GM12878 (cell line): ENCODE data around the gene COL5A1. TPM values are rescaled to one million over a fixed set of nuclear protein-coding genes. Genes with fewer than 3 reads are reported as not detected.

Experiments
- ATAC-seq: fragments of 200-7000 bp; cut with Tn5 transposase; 3 replicates; pipeline ENCODE4 v1.9.1; 2020; ENCODE audit warnings: mild to moderate bottlenecking, moderate library complexity
- BruUV-seq: library from RNA; stranded (reverse); fragments of 400-500 nt; replicated peaks from 2 replicates; lab custom pipeline; 2021; lab: Mats Ljungman, UMichigan
- CTCF ChIA-PET: fragments of 300-600 bp; sonication (Branson Sonifier 250); formaldehyde crosslinking; extraction: SDS; loops from one replicate; lab custom pipeline; 2021; ENCODE audit warnings: inconsistent platforms; lab: Yijun Ruan, JAX
- POLR2A ChIA-PET: fragments of 350-600 bp; formaldehyde crosslinking; extraction: SDS; loops from one replicate; lab custom pipeline; 2021; ENCODE audit warnings: inconsistent platforms; lab: Charles Lee
- RAD21 ChIA-PET: fragments of 300-600 bp; sonication (Branson Sonifier 250); formaldehyde crosslinking; loops from one replicate; lab custom pipeline; 2023; ENCODE audit warnings: antibody characterized with exemption; ENCODE audit not compliant: unreplicated experiment; lab: Charles Lee
- SMC1A ChIA-PET: fragments of 300-600 bp; sonication (Branson Sonifier 250); formaldehyde crosslinking; loops from one replicate; lab custom pipeline; 2023; ENCODE audit not compliant: unreplicated experiment, uncharacterized antibody; lab: Charles Lee
- DNase-seq: peaks from one replicate; pipeline ENCODE4 v3.0.0-alpha.2; 2011; ENCODE audit warnings: low read depth, low spot score
- FAIRE-seq: peaks from 3 replicates; lab custom pipeline; 2011; peaks lifted over from hg19 to GRCh38; lab: Jason Lieb, UNC
- H2AFZ ChIP-seq: 2 replicates; pipeline ENCODE4 v1.6.0; 2011; ENCODE audit warnings: low read depth, low read length, control low read depth; ENCODE audit not compliant: control insufficient read depth
- H3K27ac ChIP-seq: 2 replicates; pipeline ENCODE4 v1.5.1; 2011; ENCODE audit warnings: control low read depth; ENCODE audit not compliant: control insufficient read depth, insufficient read depth
- H3K27me3 ChIP-seq, 2 experiments: replicated peaks in 1 of 2; 2 replicates each; pipeline versions ENCODE4 v1.6.0 to v1.6.1; 2011; ENCODE audit warnings: low read length in 1 of 2; ENCODE audit not compliant: control insufficient read depth in 2 of 2, insufficient read depth in 2 of 2
- H3K36me3 ChIP-seq, 2 experiments: 2 replicates each; pipeline ENCODE4 v1.5.1; 2011; ENCODE audit warnings: low read length in 1 of 2; ENCODE audit not compliant: control insufficient read depth in 2 of 2, insufficient read depth in 2 of 2
- H3K4me1 ChIP-seq: 2 replicates; pipeline ENCODE4 v1.6.1; 2011; ENCODE audit warnings: mild to moderate bottlenecking, low read length, moderate library complexity, mixed read lengths; ENCODE audit not compliant: control insufficient read depth, insufficient read depth
- H3K4me2 ChIP-seq: 2 replicates; pipeline ENCODE4 v1.6.0; 2011; ENCODE audit warnings: control low read depth; ENCODE audit not compliant: control insufficient read depth, insufficient read depth
- H3K4me3 ChIP-seq: fragments of 200-600 bp; sonication (generic); 2 replicates; pipeline ENCODE4 v1.5.1; 2016
- H3K79me2 ChIP-seq: 2 replicates; pipeline ENCODE4 v1.6.0; 2011; ENCODE audit warnings: low read length; ENCODE audit not compliant: control insufficient read depth, insufficient read depth
- H3K9ac ChIP-seq: 2 replicates; pipeline ENCODE4 v1.8.0; 2011; ENCODE audit warnings: low read length, control low read depth, mixed read lengths; ENCODE audit not compliant: control insufficient read depth, insufficient read depth
- H3K9me3 ChIP-seq: replicated peaks from 3 replicates; pipeline ENCODE4 v1.5.1; 2011; ENCODE audit warnings: mild to moderate bottlenecking, low read length; ENCODE audit not compliant: control insufficient read depth, insufficient read depth
- H4K20me1 ChIP-seq: 2 replicates; pipeline ENCODE4 v1.6.0; 2011; ENCODE audit not compliant: control insufficient read depth, insufficient read depth
- EP300 ChIP-seq, 2 experiments: fragments of 150-350 bp in 1 of 2; IDR thresholded peaks; 2 replicates each; pipeline ENCODE4 v1.6.1; 2011 to 2012; ENCODE audit warnings: low read depth in 2 of 2, low read length in 2 of 2, borderline replicate concordance in 1 of 2, improper control_type of control experiment in 1 of 2, inconsistent platforms in 1 of 2; ENCODE audit not compliant: control insufficient read depth in 1 of 2
- FOS ChIP-seq: IDR thresholded peaks from 3 replicates; pipeline ENCODE4 v1.6.1; 2011; ENCODE audit warnings: borderline replicate concordance; ENCODE audit not compliant: insufficient read length; ENCODE audit errors: extremely low read depth
- GATAD2B ChIP-seq: fragments of 450-650 bp; conservative IDR thresholded peaks from 2 replicates; pipeline ENCODE4 v1.6.1; 2017; ENCODE audit warnings: low read depth, mild to moderate bottlenecking, moderate library complexity
- MTA2 ChIP-seq: fragments of 450-650 bp; IDR thresholded peaks from 2 replicates; pipeline ENCODE4 v1.6.1; 2016; ENCODE audit warnings: low read depth, mild to moderate bottlenecking, moderate library complexity
- MYB ChIP-seq: fragments of 150-350 bp; IDR thresholded peaks from 2 replicates; pipeline ENCODE4 v1.6.1; 2014; ENCODE audit warnings: mild to moderate bottlenecking, low read depth, low read length, borderline replicate concordance
- POLR2AphosphoS2 ChIP-seq: IDR thresholded peaks from 2 replicates; pipeline ENCODE4 v1.6.1; 2011; ENCODE audit warnings: low read depth, mild to moderate bottlenecking, low read length, improper control_type of control experiment, moderate library complexity
- POU2F2 ChIP-seq: IDR thresholded peaks from 3 replicates; pipeline ENCODE4 v1.6.1; 2011; ENCODE audit warnings: low read depth, mild to moderate bottlenecking, low read length, borderline replicate concordance
- RAD21 ChIP-seq: IDR thresholded peaks from 2 replicates; pipeline ENCODE4 v1.6.1; 2011; ENCODE audit warnings: mild to moderate bottlenecking, low read depth, low read length, moderate library complexity; ENCODE audit not compliant: insufficient read depth
- TAF1 ChIP-seq: IDR thresholded peaks from 2 replicates; pipeline ENCODE4 v1.6.1; 2011; ENCODE audit warnings: mild to moderate bottlenecking, low read depth, low read length, borderline replicate concordance
- ZNF274 ChIP-seq: IDR thresholded peaks from one replicate; pipeline ENCODE4 v1.8.0; 2011; ENCODE audit not compliant: insufficient read length, insufficient read depth
- WGBS: methylation state at CpG from one replicate; pipeline ENCODE4 v1.1.6; 2016; ENCODE audit warnings: low lambda C conversion rate; ENCODE audit not compliant: insufficient replicate concordance, insufficient coverage; ENCODE audit errors: missing lambda C conversion rate; 5-methylcytosine and 5-hydroxymethylcytosine counted together
- in situ Hi-C: fragments of 300-500 bp; cut with MboI; formaldehyde crosslinking; loops from 9 replicates; pipeline ENCODE4 v1.14.3; 2018; ENCODE audit warnings: mixed read lengths
- intact Hi-C: fragments of 100-400 bp; cut with micrococcal nuclease; formaldehyde crosslinking; loops from one replicate; pipeline ENCODE4 v1.14.2; 2022; ENCODE audit not compliant: unreplicated experiment
- polyA plus RNA-seq, 11 experiments: library from polyadenylated mRNA; depleted of rRNA in 4 of 11; unstranded in 6 of 11; stranded (reverse) in 5 of 11; fragments of >200 nt; fragmentation: Nextera tagmentation in 4 of 11; fragmentation: Illumina TruSeq in 1 of 11; extraction: Ambion mirVana in 4 of 11; extraction: Trizol in 1 of 11; gene quantifications; 1 replicate in 1 of 11; 2 replicates in 10 of 11; pipeline versions ENCODE4 v1.2.1 to v1.2.3, GENCODE V29; 2011 to 2016; ENCODE audit warnings: inconsistent platforms in 2 of 11, missing spikeins in 2 of 11, low read depth in 1 of 11
- total RNA-seq, 4 experiments: library from RNA; depleted of rRNA in 3 of 4; stranded (reverse); fragments of >200 nt in 3 of 4; fragmentation: Illumina TruSeq in 1 of 4; extraction: Trizol in 1 of 4; gene quantifications; 2 replicates each; pipeline versions ENCODE4 v1.2.1 to v1.2.3, GENCODE V29; 2013 to 2021
- TF ChIP-seq, protein P1 (sequence below): fragments of 450-650 bp; IDR thresholded peaks from 2 replicates; pipeline ENCODE4 v1.6.1; 2017; ENCODE audit warnings: low read depth, mild to moderate bottlenecking, moderate library complexity

Gene COL5A1
- total and polyA plus RNA-seq, 10 of the 15 experiments (the other 5 are each of a cell fraction or from before 2014, with no cell fraction given), result under 0.01 to 0.15 (median 0.13) TPM; not detected in 4

DNA sequence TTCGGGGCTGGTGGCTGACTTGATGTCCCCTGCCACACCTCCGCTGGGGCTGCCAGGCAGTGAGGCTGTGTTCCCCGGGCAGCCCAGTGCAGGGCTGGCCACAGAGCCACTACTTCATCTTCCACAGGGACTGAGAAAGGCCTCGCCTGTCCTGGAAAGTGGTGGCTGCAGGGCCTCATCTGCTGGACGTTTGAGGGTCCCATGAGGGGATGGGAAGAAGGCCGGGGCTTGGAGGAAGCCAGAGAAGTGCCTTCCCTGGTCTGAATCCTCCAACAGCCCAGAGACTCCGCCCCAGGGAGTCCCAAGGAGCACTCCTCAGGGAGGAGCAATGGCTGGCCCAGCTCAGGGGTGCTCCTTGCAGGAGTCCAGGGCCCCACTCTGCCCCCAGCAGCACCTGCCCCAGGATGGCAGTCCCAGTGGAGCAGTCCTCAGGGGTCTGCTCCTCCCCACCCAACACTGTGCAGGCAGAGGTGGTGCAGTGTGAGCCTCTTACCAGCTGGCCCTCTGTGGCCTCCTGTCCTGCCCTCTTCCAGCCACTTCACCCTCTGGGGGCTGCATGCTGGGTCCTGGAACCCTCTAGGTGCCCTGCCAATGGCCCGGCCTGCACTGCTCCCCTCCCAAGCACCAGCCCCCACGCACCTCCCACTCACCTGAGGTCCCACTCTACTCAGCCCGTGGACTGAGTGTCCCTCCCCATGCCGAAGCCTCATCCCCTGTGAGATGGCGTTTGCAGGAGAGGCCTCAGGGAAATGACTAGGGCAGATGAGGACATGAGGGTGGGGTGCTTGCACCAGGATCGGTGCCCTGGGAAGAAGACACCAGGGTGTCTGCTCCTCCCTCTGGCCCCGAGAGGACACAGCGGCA lies 47.3 kb upstream of the COL5A1 start:
- Histone ChIP-seq H3K4me1 (no peaks in the 10 kb centered on the region), H3K79me2 (no peaks in the 10 kb centered on the region), H3K27me3 (no peaks in the 10 kb centered on the region; a peak in 1 of 4 replicates), H4K20me1 (no peaks in the 10 kb centered on the region), H3K36me3 (no peaks in the 10 kb centered on the region), H2AFZ (no peak overlapping the region), H3K27ac (no peak overlapping the region), H3K4me3 (no peak overlapping the region), H3K9me3 (no peaks in the 10 kb centered on the region), H3K9ac (no peak overlapping the region), H3K4me2 (no peak overlapping the region)
- DNase-seq (no peak), ATAC-seq (no peak), FAIRE-seq (no peak)
- SMC1A ChIA-PET, result no interaction called here
- intact Hi-C loops (no loop called here), in situ Hi-C loops (no loop called here)
- TF ChIP-seq EP300 (IDR thresholded peaks at IDR 0.05; ENCODE audit: borderline replicate concordance in 1 of 2, control insufficient read depth in 1 of 2, low read depth in 2 of 2, low read length in 2 of 2) (no peak), MYB (no peak), ZNF274 (no peak), RAD21 (no peak), FOS (no peak), TAF1 (no peak), GATAD2B (no peak), MTA2 (no peak), POLR2AphosphoS2 (no peak), POU2F2 (no peak)
- TF ChIP-seq, protein P1, sequence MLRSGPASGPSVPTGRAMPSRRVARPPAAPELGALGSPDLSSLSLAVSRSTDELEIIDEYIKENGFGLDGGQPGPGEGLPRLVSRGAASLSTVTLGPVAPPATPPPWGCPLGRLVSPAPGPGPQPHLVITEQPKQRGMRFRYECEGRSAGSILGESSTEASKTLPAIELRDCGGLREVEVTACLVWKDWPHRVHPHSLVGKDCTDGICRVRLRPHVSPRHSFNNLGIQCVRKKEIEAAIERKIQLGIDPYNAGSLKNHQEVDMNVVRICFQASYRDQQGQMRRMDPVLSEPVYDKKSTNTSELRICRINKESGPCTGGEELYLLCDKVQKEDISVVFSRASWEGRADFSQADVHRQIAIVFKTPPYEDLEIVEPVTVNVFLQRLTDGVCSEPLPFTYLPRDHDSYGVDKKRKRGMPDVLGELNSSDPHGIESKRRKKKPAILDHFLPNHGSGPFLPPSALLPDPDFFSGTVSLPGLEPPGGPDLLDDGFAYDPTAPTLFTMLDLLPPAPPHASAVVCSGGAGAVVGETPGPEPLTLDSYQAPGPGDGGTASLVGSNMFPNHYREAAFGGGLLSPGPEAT, result no peak
- CTCF ChIA-PET, result no interaction called here
- POLR2A ChIA-PET, result no interaction called here
- no TSS peak for BruUV-seq
- WGBS, result 17% methylated on average over 15 of the region's 15 CpGs
- RAD21 ChIA-PET, result no interaction called here
